Osteocyte (in vitro differentiated cells): Measurements from ENCODE around the gene ZBTB17. TPM values are rescaled to one million over a fixed set of nuclear protein-coding genes. Genes with fewer than 3 reads are reported as not detected.
"Not testable (repeated sequence)": the region's sequence is repeated elsewhere in the genome, so short reads cannot be mapped to it uniquely, and the experiment has no call there.

ENCODE experiments used
- DNase-seq: peaks from one replicate; pipeline ENCODE4 v3.0.0; 2021; ENCODE audit warnings: mixed read lengths; ENCODE audit not compliant: unreplicated experiment; ENCODE audit errors: extremely low spot score
- H3K27ac Mint-ChIP-seq: one replicate; pipeline ENCODE4 v1.8.0; 2021; ENCODE audit warnings: mild to moderate bottlenecking, mixed read lengths; ENCODE audit not compliant: unreplicated experiment
- H3K27me3 Mint-ChIP-seq: one replicate; pipeline ENCODE4 v1.8.0; 2021; ENCODE audit warnings: mixed read lengths; ENCODE audit not compliant: unreplicated experiment
- H3K36me3 Mint-ChIP-seq: one replicate; pipeline ENCODE4 v1.8.0; 2021; ENCODE audit warnings: mixed read lengths; ENCODE audit not compliant: unreplicated experiment
- H3K4me1 Mint-ChIP-seq: one replicate; pipeline ENCODE4 v1.8.0; 2021; ENCODE audit warnings: mixed read lengths; ENCODE audit not compliant: unreplicated experiment
- H3K4me3 Mint-ChIP-seq: one replicate; pipeline ENCODE4 v1.8.0; 2021; ENCODE audit warnings: mild to moderate bottlenecking, moderate library complexity, mixed read lengths; ENCODE audit not compliant: unreplicated experiment
- H3K9me3 Mint-ChIP-seq: one replicate; pipeline ENCODE4 v1.8.0; 2021; ENCODE audit warnings: mixed read lengths; ENCODE audit not compliant: unreplicated experiment
- CTCF ChIP-seq: fragments of 200-600 bp; sonication (generic); IDR thresholded peaks from 2 replicates; pipeline ENCODE4 v1.5.0; 2021; ENCODE audit warnings: antibody characterized with exemption, mild to moderate bottlenecking, moderate library complexity
- total RNA-seq: library from RNA; stranded (reverse); gene quantifications from 2 replicates; pipeline ENCODE4 v1.2.1, GENCODE V29; 2021

The ZBTB17 gene
- total RNA-seq, 1 donor from 2014 or later, result 37.2 TPM

GRCh38 chr1:15988856-15989736 lies 13.2 kb upstream of the ZBTB17 start:
- Mint-ChIP-seq H3K4me3 (no peak overlapping the region), H3K27me3 (no peaks in the 10 kb centered on the region), H3K36me3 (no peaks in the 10 kb centered on the region), H3K27ac (no peak overlapping the region), H3K9me3 (no peaks in the 10 kb centered on the region), H3K4me1 (no peaks in the 10 kb centered on the region)
- no peak for TF ChIP-seq CTCF
- no peak for DNase-seq

- H3K27me3 Mint-ChIP-seq, result peaks cover 10% of the 10 kb centered on the region
- H3K36me3 Mint-ChIP-seq, result no peaks in the 10 kb centered on the region
- no peaks in the 10 kb centered on the region for H3K4me1 Mint-ChIP-seq
- no peak for DNase-seq
- TF ChIP-seq CTCF, result no peak
- no peak overlapping the region for H3K27ac Mint-ChIP-seq
- no peak overlapping the region for H3K4me3 Mint-ChIP-seq
- no peaks in the 10 kb centered on the region for H3K9me3 Mint-ChIP-seq
Measured at GRCh38 chr1:15985611-15986297, 9.9 kb upstream of the ZBTB17 start.

GRCh38 chr1:15983275-15983674 lies 7.4 kb upstream of the ZBTB17 start:
- Mint-ChIP-seq H3K36me3 (no peaks in the 10 kb centered on the region), H3K9me3 (no peaks in the 10 kb centered on the region), H3K4me3 (no peak overlapping the region), H3K27me3 (peaks cover 10% of the 10 kb centered on the region), H3K27ac (no peak overlapping the region), H3K4me1 (no peaks in the 10 kb centered on the region)
- no peak for TF ChIP-seq CTCF
- DNase-seq, result no peak

GRCh38 chr1:15981679-15982078 lies 5.8 kb upstream of the ZBTB17 start:
- H3K4me3 Mint-ChIP-seq, result no peak overlapping the region
- H3K27ac Mint-ChIP-seq, result no peak overlapping the region
- no peak for DNase-seq
- H3K9me3 Mint-ChIP-seq, result no peaks in the 10 kb centered on the region
- peaks cover 10% of the 10 kb centered on the region for H3K27me3 Mint-ChIP-seq
- TF ChIP-seq CTCF, result no peak
- no peaks in the 10 kb centered on the region for H3K36me3 Mint-ChIP-seq
- H3K4me1 Mint-ChIP-seq, result peaks cover under 1% of the 10 kb centered on the region

- peaks cover 23% of the 10 kb centered on the region for H3K4me1 Mint-ChIP-seq
- H3K4me3 Mint-ChIP-seq, H3K36me3 Mint-ChIP-seq, DNase-seq, H3K9me3 Mint-ChIP-seq, H3K27ac Mint-ChIP-seq, H3K27me3 Mint-ChIP-seq: not testable (repeated sequence)
Measured at GRCh38 chr1:15977947-15978346, 2.0 kb upstream of the ZBTB17 start.
